Natural killer cell (primary cell): Measurements from ENCODE around the gene BCR. TPM values are rescaled to one million over a fixed set of nuclear protein-coding genes. Genes with fewer than 3 reads are reported as not detected.
A peak's percentile ranks its signal among the peaks of the same experiment; 100 is the strongest.

ENCODE experiments used
- ATAC-seq, 3 donors: fragments of 150-1000 bp in 2 of 3; fragments of 200-7000 bp in 1 of 3; cut with Tn5 transposase; 1 replicate in 1 of 3; 2 replicates in 2 of 3; pipeline ENCODE4 v1.10.0; 2021; ENCODE audit warnings: mild to moderate bottlenecking in 2 of 3, moderate library complexity in 2 of 3
- DNase-seq, 2 donors: peaks; one replicate each; pipeline versions ENCODE4 v3.0.0 to v3.0.0-alpha.2; 2013 to 2021; ENCODE audit warnings: mixed read lengths in 1 of 2
- H3K27ac ChIP-seq: one replicate; pipeline ENCODE4 v1.5.1; 2013; ENCODE audit warnings: mild to moderate bottlenecking, low read length
- H3K27me3 ChIP-seq: one replicate; pipeline ENCODE4 v1.6.1; 2013; ENCODE audit warnings: low read length; ENCODE audit not compliant: control insufficient read depth, insufficient read depth
- H3K36me3 ChIP-seq: one replicate; pipeline ENCODE4 v1.6.1; 2013; ENCODE audit warnings: low read length; ENCODE audit not compliant: control insufficient read depth, insufficient read depth
- H3K4me1 ChIP-seq: one replicate; pipeline ENCODE4 v1.6.1; 2013; ENCODE audit warnings: low read length; ENCODE audit not compliant: control insufficient read depth, insufficient read depth
- H3K4me3 ChIP-seq: one replicate; pipeline ENCODE4 v1.5.1; 2013; ENCODE audit warnings: low read length
- H3K9me3 ChIP-seq: one replicate; pipeline ENCODE4 v1.6.1; 2013; ENCODE audit warnings: low read length; ENCODE audit not compliant: control insufficient read depth, insufficient read depth
- H3K27ac Mint-ChIP-seq, 2 donors: one replicate each; pipeline ENCODE4 v1.8.0; 2022; ENCODE audit warnings: mild to moderate bottlenecking in 2 of 2, mixed read lengths in 2 of 2, moderate library complexity in 1 of 2
- H3K27me3 Mint-ChIP-seq, 2 donors: one replicate each; pipeline ENCODE4 v1.8.0; 2022; ENCODE audit warnings: low read depth in 2 of 2, mixed read lengths in 2 of 2
- H3K36me3 Mint-ChIP-seq: one replicate; pipeline ENCODE4 v1.8.0; 2022; ENCODE audit warnings: mixed read lengths
- H3K4me1 Mint-ChIP-seq, 2 donors: one replicate each; pipeline ENCODE4 v1.8.0; 2022; ENCODE audit warnings: mixed read lengths in 2 of 2
- H3K4me3 Mint-ChIP-seq: one replicate; pipeline ENCODE4 v1.8.0; 2022; ENCODE audit warnings: mild to moderate bottlenecking, moderate library complexity, mixed read lengths
- H3K9me3 Mint-ChIP-seq, 2 donors: one replicate each; pipeline ENCODE4 v1.8.0; 2022; ENCODE audit warnings: mixed read lengths in 2 of 2
- CTCF ChIP-seq: fragments of 200-600 bp; IDR thresholded peaks from one replicate; pipeline ENCODE4 v1.8.0; 2022; ENCODE audit warnings: antibody characterized with exemption
- WGBS: methylation state at CpG from one replicate; pipeline ENCODE4 v1.1.7; 2013; ENCODE audit warnings: missing lambda C conversion rate; ENCODE audit not compliant: insufficient coverage; 5-methylcytosine and 5-hydroxymethylcytosine counted together
- intact Hi-C: fragments of 100-400 bp; cut with micrococcal nuclease; formaldehyde crosslinking; loops from one replicate; pipeline ENCODE4 v1.14.2; 2022
- total RNA-seq, 4 donors: library from RNA; stranded (reverse); fragments of 120-200 nt in 1 of 4; gene quantifications; one replicate each; pipeline versions ENCODE4 v1.2.3 to v1.2.4, GENCODE V29; 2013 to 2022

Gene BCR
- total RNA-seq, 3 donors from 2014 or later (not counting 1 experiment from before 2014, with no cell fraction given), result 166 to 186 (median 167) TPM

GRCh38 chr22:23200898-23201297 is 20.6 kb downstream of the BCR start:
- Histone ChIP-seq H3K9me3 (no peaks in the 10 kb centered on the region), H3K27me3 (no peaks in the 10 kb centered on the region), H3K4me3 (no peak overlapping the region), H3K4me1 (peaks cover 4% of the 10 kb centered on the region), H3K27ac (no peak overlapping the region), H3K36me3 (peaks cover 14% of the 10 kb centered on the region)
- H3K27ac Mint-ChIP-seq, result peak overlapping the region in 1 of 2 donors; percentile 38
- WGBS, result 74% methylated on average over 5 of the region's 5 CpGs
- intact Hi-C loops, result no loop called here
- H3K36me3 Mint-ChIP-seq, result no peaks in the 10 kb centered on the region
- H3K4me1 Mint-ChIP-seq, result peaks cover 49 to 63% of the 10 kb centered on the region in 2 donors
- no peaks in the 10 kb centered on the region for H3K9me3 Mint-ChIP-seq
- no peak overlapping the region for H3K4me3 Mint-ChIP-seq
- TF ChIP-seq CTCF, result no peak
- DNase-seq, result no peak
- no peaks in the 10 kb centered on the region for H3K27me3 Mint-ChIP-seq
- no peak for ATAC-seq

- TF ChIP-seq CTCF, result no peak
- Histone ChIP-seq H3K9me3 (no peaks in the 10 kb centered on the region), H3K4me3 (no peak overlapping the region), H3K36me3 (peaks cover 11% of the 10 kb centered on the region), H3K4me1 (peaks cover 9% of the 10 kb centered on the region), H3K27ac (no peak overlapping the region), H3K27me3 (no peaks in the 10 kb centered on the region)
- WGBS, result 82% methylated on average over 4 of the region's 4 CpGs
- H3K36me3 Mint-ChIP-seq, result no peaks in the 10 kb centered on the region
- no peak for ATAC-seq
- H3K27ac Mint-ChIP-seq, result peak overlapping the region; percentile 3 to 27
- no peak overlapping the region for H3K4me3 Mint-ChIP-seq
- DNase-seq, result no peak
- no peaks in the 10 kb centered on the region for H3K9me3 Mint-ChIP-seq
- intact Hi-C loops, result no loop called here
- peaks cover 49 to 62% of the 10 kb centered on the region in 2 donors for H3K4me1 Mint-ChIP-seq
- H3K27me3 Mint-ChIP-seq, result no peaks in the 10 kb centered on the region
Observed at GRCh38 chr22:23202812-23203451, 22.6 kb downstream of the BCR start.

- H3K36me3 Mint-ChIP-seq, result no peaks in the 10 kb centered on the region
- intact Hi-C loops, result no loop called here
- no peak overlapping the region for H3K4me3 Mint-ChIP-seq
- 84% methylated on average over 7 of the region's 7 CpGs for WGBS
- H3K27ac Mint-ChIP-seq, result peak overlapping the region; percentile 3 to 27
- TF ChIP-seq CTCF, result no peak
- ATAC-seq (no peak), DNase-seq (no peak)
- H3K9me3 Mint-ChIP-seq, result no peaks in the 10 kb centered on the region
- no peaks in the 10 kb centered on the region for H3K27me3 Mint-ChIP-seq
- Histone ChIP-seq H3K36me3 (peaks cover 11% of the 10 kb centered on the region), H3K27me3 (no peaks in the 10 kb centered on the region), H3K4me1 (peaks cover 12% of the 10 kb centered on the region), H3K27ac (no peak overlapping the region), H3K4me3 (no peak overlapping the region), H3K9me3 (no peaks in the 10 kb centered on the region)
- H3K4me1 Mint-ChIP-seq, result peaks cover 43 to 57% of the 10 kb centered on the region in 2 donors
Observed at GRCh38 chr22:23203452-23204124, 23.3 kb downstream of the BCR start.
